Activated T-helper 2 cell treated with anti-CD3 and anti-CD28 coated beads, Interferon-gamma antibody, Interleukin-2, Interleukin-4, amounts not matched to agents 10 μg/mL and 5 μg/mL and 100 μg/mL, durations not matched to agents 14 hours and 24 hours and 36 hours (primary cell): ENCODE results near the gene ATAD3B. TPM values are rescaled to one million over a fixed set of nuclear protein-coding genes. Genes with fewer than 3 reads are reported as not detected.
"Not testable (repeated sequence)": the region's sequence is repeated elsewhere in the genome, so short reads cannot be mapped to it uniquely, and the experiment has no call there.

Source experiments
- DNase-seq: peaks from one replicate; pipeline ENCODE4 v3.0.0; 2021; ENCODE audit warnings: low spot score
- H3K27ac Mint-ChIP-seq: one replicate; pipeline ENCODE4 v1.8.0; 2021; ENCODE audit warnings: mixed read lengths
- H3K27me3 Mint-ChIP-seq: one replicate; pipeline ENCODE4 v1.8.0; 2021; ENCODE audit warnings: low read depth, mixed read lengths
- H3K36me3 Mint-ChIP-seq: one replicate; pipeline ENCODE4 v1.8.0; 2021; ENCODE audit warnings: low read depth, mixed read lengths
- H3K4me1 Mint-ChIP-seq: one replicate; pipeline ENCODE4 v1.8.0; 2021; ENCODE audit warnings: low read depth, mixed read lengths
- H3K4me3 Mint-ChIP-seq: one replicate; pipeline ENCODE4 v1.8.0; 2021; ENCODE audit warnings: low read depth, mild to moderate bottlenecking, moderate library complexity, mixed read lengths
- H3K9me3 Mint-ChIP-seq: one replicate; pipeline ENCODE4 v1.8.0; 2021; ENCODE audit warnings: mixed read lengths
- intact Hi-C: fragments of 100-400 bp; cut with micrococcal nuclease; formaldehyde crosslinking; loops from one replicate; pipeline ENCODE4 v1.15.1; 2023
- total RNA-seq: library from RNA; stranded (reverse); gene quantifications from 2 replicates; pipeline ENCODE4 v1.2.3, GENCODE V29; 2022

ATAD3B gene
- total RNA-seq, 1 donor from 2014 or later = 68.0 TPM

DNA sequence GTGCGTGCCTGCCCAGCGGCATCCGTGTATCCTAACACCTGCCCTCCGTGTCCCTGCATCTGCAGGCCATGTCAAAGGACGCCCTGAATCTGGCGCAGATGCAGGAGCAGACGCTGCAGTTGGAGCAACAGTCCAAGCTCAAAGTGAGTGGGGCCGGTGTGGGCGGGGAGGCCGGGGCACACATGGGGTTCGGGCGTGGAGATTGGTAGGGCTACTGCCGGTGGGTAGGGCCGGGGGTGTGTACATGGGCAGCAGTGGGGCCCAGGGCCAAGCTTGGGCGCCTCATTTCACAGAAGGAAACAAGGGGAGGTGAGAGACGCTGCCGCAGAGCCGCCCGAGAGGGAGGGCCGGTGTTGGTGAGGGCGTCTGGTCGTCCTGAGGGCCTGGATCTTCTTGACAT, 20.9 kb upstream of the ATAD3B start:
- not testable (repeated sequence) for H3K36me3 Mint-ChIP-seq

DNA sequence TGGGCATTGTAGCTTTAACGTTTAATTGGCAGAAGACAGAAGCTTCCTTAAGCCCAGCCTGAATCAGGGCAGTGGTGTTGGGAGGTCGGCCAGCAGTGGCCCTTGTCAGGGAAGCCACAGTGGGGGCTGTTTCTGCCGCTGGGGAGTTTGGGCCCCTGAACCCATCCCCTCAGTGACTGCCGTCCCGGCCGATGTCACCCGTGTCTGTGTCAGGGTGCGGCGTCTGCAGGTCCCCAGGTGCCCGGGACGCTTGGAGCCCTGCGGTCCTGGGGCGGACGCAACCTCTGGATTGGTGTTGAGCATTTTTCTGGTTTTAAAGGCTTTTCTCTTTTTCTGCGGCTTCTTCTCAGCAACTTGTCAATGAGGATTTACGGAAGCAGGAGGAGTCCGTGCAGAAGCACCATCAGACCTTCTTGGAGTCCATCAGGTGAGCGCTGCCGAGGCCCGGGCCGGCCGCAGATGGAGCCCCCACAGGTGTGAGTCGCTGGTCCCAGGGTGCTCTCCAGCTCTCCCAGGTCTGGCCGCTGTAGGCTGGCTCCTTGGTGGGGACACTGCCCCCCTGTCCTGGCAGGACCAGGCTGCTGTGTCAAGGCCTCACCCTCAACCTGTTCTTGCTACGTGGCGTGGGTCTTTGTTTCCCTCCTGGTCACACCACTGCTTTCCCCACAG, 19.7 kb upstream of the ATAD3B start:
- H3K4me3 Mint-ChIP-seq = no peak overlapping the region
- intact Hi-C loops = no loop called here

More for the DNA sequence above, 20.9 kb upstream of the ATAD3B start:
- DNase-seq, H3K4me1 Mint-ChIP-seq, H3K27ac Mint-ChIP-seq, H3K9me3 Mint-ChIP-seq, H3K4me3 Mint-ChIP-seq, intact Hi-C loops, H3K27me3 Mint-ChIP-seq: not testable (repeated sequence)

DNA sequence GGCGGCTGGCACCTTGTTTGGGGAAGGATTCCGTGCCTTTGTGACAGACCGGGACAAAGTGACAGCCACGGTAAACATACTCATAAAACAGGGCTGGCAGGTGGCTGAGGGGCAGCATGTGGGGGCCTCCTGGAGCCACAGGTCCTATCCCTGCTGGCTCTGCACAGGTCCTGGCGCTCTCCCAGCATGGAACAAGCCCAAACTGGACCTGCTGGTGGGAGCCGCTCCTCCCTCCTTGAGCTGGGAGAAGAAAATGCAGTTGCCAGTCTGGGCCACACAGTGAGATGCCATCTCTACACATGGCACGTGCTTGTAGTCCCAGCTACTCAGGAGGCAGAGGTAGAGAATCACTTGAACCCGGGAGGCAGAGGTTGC, 19.2 kb upstream of the ATAD3B start:
- H3K4me3 Mint-ChIP-seq, H3K9me3 Mint-ChIP-seq, H3K4me1 Mint-ChIP-seq, H3K36me3 Mint-ChIP-seq, H3K27me3 Mint-ChIP-seq, H3K27ac Mint-ChIP-seq, DNase-seq, intact Hi-C loops: not testable (repeated sequence)

More for the DNA sequence above, 19.7 kb upstream of the ATAD3B start:
- Mint-ChIP-seq H3K27ac (no peak overlapping the region), H3K27me3 (peaks cover 3% of the 10 kb centered on the region), H3K4me1 (no peaks in the 10 kb centered on the region), H3K36me3 (no peaks in the 10 kb centered on the region), H3K9me3 (no peaks in the 10 kb centered on the region)
- DNase-seq = no peak

GRCh38 chr1:1452882-1453281, 18.7 kb upstream of the ATAD3B start:
- intact Hi-C loops = no loop called here
- Mint-ChIP-seq H3K27me3 (peaks cover 3% of the 10 kb centered on the region), H3K9me3 (no peaks in the 10 kb centered on the region), H3K36me3 (no peaks in the 10 kb centered on the region), H3K4me3 (no peak overlapping the region), H3K27ac (no peak overlapping the region), H3K4me1 (no peaks in the 10 kb centered on the region)
- DNase-seq = no peak

DNA sequence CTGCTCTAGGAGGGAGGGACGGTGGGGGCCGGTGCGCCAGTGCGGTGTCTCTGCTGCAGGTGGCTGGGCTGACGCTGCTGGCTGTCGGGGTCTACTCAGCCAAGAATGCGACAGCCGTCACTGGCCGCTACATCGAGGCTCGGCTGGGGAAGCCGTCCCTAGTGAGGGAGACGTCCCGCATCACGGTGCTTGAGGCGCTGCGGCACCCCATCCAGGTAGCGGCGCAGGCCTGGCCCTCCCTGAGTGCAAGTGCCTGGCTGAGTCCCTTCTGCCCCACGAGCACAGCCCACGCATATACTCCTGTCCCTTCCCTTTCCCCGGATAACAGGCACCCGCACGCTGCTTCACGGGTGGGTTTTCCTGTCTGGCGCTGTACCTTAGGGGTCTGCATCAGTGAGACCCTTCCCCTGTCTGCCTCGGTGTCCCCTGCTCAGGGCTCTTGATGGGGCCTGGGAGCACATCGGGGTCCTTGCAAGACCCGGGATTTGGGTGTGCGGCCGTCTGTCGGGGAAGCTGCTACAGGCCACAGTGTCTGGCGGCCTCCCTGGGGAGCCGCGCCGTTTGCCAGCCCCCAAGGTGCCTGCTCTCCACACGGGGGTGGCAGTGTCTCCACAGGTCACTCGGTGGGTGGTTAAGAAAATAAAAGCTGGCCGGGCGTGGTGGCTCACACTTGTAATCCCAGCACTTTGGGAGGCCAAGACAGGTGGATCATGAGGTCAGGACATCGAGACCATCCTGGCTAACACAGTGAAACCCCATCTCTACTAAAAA, 17.1 kb upstream of the ATAD3B start:
- H3K27me3 Mint-ChIP-seq, DNase-seq, H3K9me3 Mint-ChIP-seq, H3K4me1 Mint-ChIP-seq, H3K27ac Mint-ChIP-seq, intact Hi-C loops, H3K4me3 Mint-ChIP-seq, H3K36me3 Mint-ChIP-seq: not testable (repeated sequence)

DNA sequence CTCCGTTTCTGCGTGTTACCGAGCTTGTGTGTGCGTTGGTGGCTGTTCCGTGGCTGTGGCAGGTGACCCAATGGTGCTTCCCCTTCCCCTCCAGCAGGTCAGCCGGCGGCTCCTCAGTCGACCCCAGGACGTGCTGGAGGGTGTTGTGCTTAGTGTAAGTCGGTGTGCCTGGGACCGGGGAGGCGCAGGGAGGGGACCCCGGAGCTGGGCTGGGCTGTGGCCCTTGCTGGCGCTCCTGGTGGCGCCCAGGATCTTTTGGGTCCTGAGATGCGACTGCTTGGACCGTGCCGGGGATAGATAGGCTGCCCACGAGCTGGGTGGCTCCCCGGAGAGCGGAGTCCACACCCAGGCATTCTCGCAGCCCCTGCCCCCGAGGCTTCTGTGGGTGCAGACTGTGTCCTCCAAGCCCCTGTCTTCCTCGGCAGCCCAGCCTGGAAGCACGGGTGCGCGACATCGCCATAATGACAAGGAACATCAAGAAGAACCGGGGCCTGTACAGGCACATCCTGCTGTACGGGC, 16.1 kb upstream of the ATAD3B start:
- intact Hi-C loops = no loop called here
- H3K27me3 Mint-ChIP-seq = no peaks in the 10 kb centered on the region
- no peaks in the 10 kb centered on the region for H3K4me1 Mint-ChIP-seq
- no peak overlapping the region for H3K4me3 Mint-ChIP-seq
- DNase-seq = no peak
- no peaks in the 10 kb centered on the region for H3K9me3 Mint-ChIP-seq
- H3K27ac Mint-ChIP-seq = no peak overlapping the region
- no peaks in the 10 kb centered on the region for H3K36me3 Mint-ChIP-seq

GRCh38 chr1:1455934-1456333, 15.6 kb upstream of the ATAD3B start:
- not testable (repeated sequence) for H3K4me3 Mint-ChIP-seq, H3K27me3 Mint-ChIP-seq, H3K27ac Mint-ChIP-seq

DNA sequence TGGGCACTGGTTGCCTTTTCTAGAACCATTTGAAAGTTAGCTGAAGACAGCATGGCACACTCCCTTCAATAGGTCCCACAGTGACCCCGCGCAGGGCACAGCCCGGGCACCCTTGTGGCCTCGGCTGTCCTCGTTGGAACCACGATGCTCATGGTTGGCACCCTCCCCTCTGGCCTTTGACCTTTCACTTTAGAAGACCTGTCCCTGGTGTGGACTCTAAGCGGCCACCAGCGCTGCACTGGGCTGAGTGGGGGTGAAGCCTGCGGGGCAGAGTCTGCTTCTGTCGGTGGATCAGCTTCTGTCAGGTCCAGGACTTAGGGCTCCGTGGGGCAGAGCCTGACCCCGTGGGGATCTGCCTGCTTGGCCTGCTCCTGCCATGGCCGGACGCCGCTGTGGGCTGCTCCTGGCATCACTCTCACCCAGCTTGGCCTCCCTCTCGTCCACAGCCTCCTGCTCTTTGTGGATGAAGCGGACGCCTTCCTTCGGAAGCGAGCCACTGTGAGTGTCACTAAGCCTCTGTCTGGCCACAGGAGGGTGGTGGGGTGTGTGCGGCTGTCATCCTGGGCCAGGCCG, 14.8 kb upstream of the ATAD3B start:
- H3K4me3 Mint-ChIP-seq, H3K27me3 Mint-ChIP-seq, H3K36me3 Mint-ChIP-seq, H3K27ac Mint-ChIP-seq, intact Hi-C loops, DNase-seq, H3K4me1 Mint-ChIP-seq, H3K9me3 Mint-ChIP-seq: not testable (repeated sequence)

More at GRCh38 chr1:1455934-1456333, 15.6 kb upstream of the ATAD3B start:
- DNase-seq, H3K9me3 Mint-ChIP-seq, intact Hi-C loops, H3K4me1 Mint-ChIP-seq, H3K36me3 Mint-ChIP-seq: not testable (repeated sequence)

DNA sequence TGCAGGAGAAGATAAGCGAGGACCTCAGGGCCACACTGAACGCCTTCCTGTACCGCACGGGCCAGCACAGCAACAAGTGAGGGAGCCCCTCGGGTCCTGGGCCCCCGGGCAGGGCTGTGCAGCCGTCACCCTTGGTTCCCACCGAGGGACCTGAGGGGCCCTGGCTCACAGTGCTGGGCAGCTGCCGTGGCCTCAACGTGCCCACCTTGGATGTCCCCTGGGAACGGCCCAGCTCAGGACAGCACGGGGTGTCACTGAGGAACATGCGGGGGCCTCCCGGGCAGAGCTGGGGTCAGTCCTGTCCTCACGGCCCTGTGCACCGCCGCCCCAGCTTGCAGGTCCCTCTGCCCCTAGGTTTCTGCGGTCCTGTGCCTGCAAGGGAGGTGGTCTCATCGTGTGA, 12.4 kb upstream of the ATAD3B start:
- DNase-seq, H3K36me3 Mint-ChIP-seq, H3K4me1 Mint-ChIP-seq, H3K27me3 Mint-ChIP-seq, H3K27ac Mint-ChIP-seq, H3K9me3 Mint-ChIP-seq, H3K4me3 Mint-ChIP-seq, intact Hi-C loops: not testable (repeated sequence)

- intact Hi-C loops, H3K4me3 Mint-ChIP-seq, H3K27ac Mint-ChIP-seq, H3K27me3 Mint-ChIP-seq, H3K9me3 Mint-ChIP-seq, DNase-seq, H3K36me3 Mint-ChIP-seq, H3K4me1 Mint-ChIP-seq: not testable (repeated sequence)
Measured at GRCh38 chr1:1459711-1460110, 11.9 kb upstream of the ATAD3B start.

GRCh38 chr1:1460540-1461130, 10.9 kb upstream of the ATAD3B start:
- Mint-ChIP-seq H3K4me3 (no peak overlapping the region), H3K36me3 (no peaks in the 10 kb centered on the region), H3K4me1 (no peaks in the 10 kb centered on the region), H3K9me3 (no peaks in the 10 kb centered on the region), H3K27ac (no peak overlapping the region), H3K27me3 (no peaks in the 10 kb centered on the region)
- DNase-seq = no peak
- intact Hi-C loops = no loop called here

DNA sequence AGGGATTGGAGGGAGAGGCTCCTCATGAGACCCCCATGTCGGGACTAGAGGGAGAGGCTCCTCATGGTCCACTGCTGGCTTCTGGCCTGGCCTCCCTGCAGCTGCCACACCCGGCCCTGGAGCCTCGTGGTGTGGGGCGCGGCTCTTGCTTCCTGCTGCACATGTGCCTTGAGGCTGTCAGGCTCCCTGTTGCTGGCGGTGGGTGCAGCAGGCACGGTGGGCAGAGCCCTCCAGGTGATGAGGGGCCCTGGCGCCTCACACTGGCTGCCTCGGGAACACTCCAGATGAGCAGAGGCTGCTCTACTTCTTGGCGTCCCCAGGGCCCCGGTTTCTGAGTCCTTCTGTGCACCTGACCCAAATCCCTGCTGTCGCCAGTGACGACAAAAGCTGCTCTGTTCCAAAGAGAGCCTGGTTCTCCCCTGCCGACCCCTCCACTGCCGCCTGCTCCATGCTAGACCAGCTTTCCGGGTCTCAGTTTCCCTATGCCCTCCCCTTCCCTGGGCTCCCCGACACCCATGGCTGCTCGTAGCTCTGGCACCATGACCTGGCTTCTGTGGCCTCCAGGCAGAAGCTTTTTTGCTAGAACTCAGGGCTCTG, 9.7 kb upstream of the ATAD3B start:
- no peak for DNase-seq
- H3K27ac Mint-ChIP-seq = no peak overlapping the region
- H3K27me3 Mint-ChIP-seq = no peaks in the 10 kb centered on the region
- no peaks in the 10 kb centered on the region for H3K9me3 Mint-ChIP-seq
- no peaks in the 10 kb centered on the region for H3K36me3 Mint-ChIP-seq
- intact Hi-C loops = no loop called here
- no peak overlapping the region for H3K4me3 Mint-ChIP-seq
- no peaks in the 10 kb centered on the region for H3K4me1 Mint-ChIP-seq
